Activated naive CD4-positive, alpha-beta T cell (primary cell): ENCODE results near the gene MFSD1.
A peak's percentile ranks its signal among the peaks of the same experiment; 100 is the strongest.

Experiments
- DNase-seq, 4 experiments: peaks; one replicate each; lab custom pipeline; 2025; lab: John Stamatoyannopoulos, UW

The MFSD1 gene, protein sequence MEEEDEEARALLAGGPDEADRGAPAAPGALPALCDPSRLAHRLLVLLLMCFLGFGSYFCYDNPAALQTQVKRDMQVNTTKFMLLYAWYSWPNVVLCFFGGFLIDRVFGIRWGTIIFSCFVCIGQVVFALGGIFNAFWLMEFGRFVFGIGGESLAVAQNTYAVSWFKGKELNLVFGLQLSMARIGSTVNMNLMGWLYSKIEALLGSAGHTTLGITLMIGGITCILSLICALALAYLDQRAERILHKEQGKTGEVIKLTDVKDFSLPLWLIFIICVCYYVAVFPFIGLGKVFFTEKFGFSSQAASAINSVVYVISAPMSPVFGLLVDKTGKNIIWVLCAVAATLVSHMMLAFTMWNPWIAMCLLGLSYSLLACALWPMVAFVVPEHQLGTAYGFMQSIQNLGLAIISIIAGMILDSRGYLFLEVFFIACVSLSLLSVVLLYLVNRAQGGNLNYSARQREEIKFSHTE

DNA sequence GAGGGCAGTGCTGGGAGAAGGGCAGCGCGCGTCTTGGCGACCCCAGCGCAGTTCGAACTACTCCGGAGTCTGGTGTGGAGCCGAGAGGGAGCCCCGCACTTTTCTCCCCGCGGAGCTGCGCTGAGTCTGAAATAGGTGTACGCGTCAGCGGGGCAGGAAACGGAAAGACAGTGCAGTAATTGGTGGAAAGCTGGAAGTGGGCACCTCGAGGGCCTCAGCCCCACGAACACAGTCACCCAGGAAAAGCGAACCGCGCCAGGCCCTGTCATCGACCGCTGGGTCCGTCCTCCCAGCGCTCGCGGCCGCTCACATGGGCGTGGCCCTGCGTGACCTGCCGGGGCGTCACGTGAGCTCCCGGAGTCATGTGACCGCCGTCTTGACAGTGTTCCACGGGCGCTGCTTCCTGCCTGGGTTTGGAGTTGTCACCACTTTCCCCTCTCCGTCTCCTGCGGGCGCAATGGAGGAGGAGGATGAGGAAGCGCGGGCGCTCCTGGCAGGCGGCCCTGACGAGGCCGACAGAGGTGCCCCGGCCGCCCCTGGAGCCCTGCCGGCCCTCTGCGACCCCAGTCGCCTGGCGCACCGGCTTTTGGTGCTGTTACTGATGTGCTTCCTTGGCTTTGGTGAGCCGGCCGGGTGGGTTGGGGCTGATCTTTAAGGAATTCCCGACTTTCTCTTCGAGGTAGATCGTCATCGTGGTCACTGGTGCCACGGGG lies at the start of gene MFSD1:
Gene MFSD1 (plus strand): TSS at position 359 of the 713 bp plus-strand sequence. CDS start 99 bp downstream, at position 458.
- peak; percentile 62 to 76 (median 69) for DNase-seq

DNA sequence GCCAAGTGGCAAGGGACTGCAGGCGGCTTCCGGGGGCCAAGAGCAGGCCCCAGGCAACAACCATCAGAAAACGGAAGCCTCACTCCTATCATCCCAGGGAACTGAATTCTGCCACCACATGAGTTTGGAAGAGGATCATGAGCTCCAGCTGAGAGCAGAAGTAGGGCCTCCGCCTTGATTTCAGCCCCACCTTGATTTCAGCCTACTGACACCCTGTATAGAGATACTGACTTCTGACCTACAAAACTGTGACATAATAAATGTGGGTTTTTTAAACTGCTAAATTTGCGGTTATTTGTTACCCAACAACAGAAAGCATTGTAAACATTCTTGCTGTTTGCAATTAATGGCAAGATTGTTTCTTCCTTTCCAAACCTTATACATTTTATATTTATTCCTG lies 48.0 kb upstream of the MFSD1 start:
- no peak for DNase-seq

DNA sequence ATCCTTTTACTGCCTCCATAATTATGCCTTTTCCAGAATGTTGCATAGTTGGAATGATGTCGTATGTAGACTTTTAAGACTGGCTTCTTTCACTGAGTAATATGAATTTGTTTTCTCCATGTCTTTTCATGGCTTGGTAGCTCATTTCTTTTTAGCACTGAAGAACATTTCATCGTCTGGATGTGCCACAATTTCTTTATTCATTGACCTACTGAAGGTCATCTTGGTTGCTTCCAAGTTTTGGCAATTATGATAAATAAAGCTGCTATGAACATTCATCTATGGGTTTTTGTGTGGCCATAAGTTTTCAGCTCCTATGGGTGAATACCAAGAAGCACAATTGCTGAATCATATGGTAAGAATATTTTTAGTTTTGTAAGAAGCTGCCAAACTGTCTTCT lies 46.4 kb upstream of the MFSD1 start:
- DNase-seq = no peak

DNA sequence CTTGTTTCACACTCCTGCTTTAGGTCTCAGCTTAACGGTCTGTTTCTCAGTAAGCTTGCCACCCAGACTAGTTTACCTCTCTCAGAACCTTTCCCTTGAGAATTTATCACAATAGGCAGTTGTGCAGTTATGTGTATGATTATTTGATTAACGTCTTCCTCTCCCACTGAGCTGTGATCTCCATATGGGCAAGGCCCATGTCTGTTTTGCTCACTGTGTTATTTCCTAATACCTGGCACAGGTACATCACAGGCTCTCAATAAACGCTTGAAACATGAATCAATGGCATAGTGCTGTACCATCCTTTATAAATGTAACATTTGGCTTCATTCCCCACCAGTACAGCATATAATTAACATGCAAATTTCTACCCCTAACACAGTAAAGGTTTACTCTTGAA lies 40.5 kb upstream of the MFSD1 start:
- no peak for DNase-seq

DNA sequence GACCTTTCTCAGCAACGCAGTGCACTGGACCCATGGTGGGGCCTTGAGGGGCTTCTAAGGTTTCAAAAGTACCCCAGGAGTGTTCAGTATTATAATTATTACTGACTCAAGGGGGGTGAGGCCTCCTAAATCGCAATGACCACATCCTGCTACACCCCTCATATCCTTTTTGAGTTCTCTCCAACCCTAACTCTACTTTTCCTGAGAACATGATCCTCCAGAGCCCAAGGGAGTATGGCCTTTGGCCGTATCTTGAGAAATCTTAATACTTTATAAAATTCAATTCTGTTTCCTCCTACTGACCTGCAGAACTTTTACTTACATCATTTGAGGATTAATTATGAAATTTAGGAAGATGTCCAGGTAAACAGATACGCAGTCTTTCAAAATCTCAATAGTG lies 39.2 kb upstream of the MFSD1 start:
- no peak for DNase-seq

DNA sequence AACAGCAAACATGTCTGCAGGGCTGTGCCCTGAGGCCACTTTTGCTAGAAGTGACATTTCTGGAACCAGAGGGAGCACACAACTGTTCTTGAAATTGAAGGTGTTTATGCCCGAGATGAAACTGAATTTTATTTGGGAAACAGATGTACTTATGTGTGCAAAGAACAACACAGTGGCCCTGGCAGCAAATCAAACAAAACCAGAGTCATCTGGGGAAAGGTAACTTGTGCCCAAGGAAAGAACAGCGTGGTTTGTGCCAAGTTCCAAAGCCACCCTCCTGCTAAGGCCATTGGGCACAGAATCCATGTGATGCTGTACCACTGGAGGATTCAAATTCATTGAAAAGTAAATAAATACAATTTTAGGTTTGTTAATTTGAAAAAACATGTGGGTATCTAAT lies 38.4 kb upstream of the MFSD1 start:
- DNase-seq = no peak

DNA sequence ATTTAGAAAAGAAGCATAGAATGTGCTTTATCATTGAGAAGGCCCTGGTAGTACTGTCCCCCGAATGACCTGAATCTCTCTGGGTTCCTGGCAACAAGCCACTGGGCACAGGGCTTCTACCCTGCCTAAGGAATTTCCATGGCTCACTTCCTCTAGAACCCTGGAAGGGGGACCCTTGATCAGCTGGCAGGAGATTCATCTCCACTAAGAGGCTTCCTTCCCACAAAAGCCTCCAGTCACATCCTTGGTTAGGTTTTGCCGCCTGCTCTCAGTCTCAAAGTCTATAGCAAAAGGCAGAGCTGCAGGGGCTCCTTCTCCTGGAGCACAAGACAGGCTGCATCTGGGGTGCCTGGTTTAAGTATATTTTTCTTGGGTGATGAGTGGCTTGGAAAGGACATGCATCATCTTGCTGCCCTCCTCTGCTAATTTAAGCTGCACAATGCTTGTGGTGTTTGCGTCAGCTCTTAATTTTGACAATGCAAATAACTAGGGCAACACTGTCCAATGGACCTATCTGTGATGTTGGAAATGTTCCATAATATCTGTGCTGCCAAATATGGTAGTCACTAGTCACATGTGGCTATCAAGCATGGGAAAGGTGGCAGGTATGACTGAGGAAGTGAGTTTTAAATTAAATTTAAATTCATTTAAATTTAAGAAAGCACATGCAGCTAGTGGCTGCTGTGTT lies 36.2 kb upstream of the MFSD1 start:
- DNase-seq = no peak

DNA sequence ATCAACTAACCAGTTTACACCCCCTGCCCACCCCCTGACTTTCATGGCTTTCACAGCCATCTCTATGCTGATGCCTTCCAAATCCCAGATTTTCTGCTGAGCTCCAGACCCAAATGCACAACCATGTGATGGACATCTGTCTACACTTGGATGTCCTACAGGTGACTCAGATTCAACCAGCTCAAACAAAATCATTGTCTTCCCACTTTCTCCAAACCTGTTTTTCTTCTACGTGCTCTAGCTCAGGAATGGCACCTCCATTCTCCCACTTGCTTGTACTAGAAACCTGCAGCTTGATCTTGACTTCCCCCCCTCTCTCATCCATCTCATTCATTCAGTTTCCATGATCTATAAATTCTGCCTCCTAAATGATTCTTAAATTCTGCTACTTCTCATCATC lies 35.5 kb upstream of the MFSD1 start:
- no peak for DNase-seq

DNA sequence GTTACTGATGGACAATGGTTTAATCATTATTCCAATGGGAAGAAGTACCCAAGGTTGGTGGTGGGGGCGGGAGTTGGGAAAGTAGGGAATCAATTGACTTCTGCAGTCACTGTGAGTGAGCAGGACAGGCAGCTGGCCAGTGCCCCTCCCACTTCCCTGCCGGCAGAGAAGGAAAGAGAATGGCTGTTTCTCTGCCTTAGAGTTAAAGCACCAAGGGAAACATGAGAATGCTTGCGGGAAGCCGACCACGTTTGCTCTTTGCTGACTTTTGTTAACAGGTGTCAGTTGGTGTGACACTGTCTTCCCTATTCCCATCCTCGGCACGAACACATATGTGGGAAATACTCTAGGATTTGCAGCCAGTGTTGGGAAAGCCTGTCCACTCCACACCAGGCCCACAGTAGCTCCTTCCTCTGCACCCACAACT lies 33.5 kb upstream of the MFSD1 start:
- DNase-seq = no peak

DNA sequence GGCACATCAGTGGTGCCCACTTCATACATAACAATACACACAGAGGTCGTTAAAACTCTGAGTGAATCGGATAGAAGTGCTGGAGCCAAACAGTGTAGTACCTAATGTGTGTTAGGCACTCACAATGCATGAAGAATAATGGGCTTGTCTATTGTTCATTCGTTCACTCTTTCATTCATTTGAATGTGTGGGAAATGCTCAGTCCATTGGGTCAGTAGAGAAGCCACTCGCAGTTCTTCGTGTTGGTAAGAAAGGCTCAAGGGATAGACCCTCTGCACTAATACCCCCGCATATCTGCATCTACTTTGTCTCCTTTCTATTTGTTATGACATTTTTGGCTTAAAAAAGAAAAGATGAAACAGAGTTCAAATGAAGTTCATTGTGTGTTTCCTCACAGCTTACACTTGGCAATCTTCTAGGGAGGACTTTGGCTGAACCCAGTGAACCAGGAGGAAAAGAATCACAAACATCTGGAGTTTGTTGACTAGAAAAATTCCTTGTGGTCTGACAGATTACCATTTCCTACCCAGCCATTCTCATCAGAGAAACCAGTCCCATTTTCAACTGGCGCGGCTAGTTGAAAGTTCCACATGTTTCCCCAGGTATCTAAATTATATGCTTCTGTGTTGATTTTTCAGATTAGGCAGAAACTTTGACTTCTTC lies 32.8 kb upstream of the MFSD1 start:
- no peak for DNase-seq

DNA sequence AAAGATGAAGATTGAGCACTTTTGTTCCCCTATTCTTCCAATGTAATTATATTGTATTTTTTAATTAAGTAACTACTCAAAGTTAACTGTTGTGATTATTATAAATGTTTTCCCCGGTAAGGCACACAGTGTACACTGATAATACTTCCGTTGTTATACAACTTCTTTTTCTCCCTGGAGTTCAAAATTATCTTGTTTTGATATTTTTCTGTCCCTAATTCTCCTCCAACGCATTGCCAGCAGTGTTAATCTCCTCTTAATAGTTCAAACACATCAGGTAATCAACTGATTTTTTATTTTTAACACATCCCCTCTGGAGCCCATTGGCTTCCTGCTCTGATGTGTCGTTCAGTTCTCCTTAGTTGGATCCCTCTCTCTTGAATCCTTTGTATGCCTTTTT lies 32.3 kb upstream of the MFSD1 start:
- DNase-seq = no peak

DNA sequence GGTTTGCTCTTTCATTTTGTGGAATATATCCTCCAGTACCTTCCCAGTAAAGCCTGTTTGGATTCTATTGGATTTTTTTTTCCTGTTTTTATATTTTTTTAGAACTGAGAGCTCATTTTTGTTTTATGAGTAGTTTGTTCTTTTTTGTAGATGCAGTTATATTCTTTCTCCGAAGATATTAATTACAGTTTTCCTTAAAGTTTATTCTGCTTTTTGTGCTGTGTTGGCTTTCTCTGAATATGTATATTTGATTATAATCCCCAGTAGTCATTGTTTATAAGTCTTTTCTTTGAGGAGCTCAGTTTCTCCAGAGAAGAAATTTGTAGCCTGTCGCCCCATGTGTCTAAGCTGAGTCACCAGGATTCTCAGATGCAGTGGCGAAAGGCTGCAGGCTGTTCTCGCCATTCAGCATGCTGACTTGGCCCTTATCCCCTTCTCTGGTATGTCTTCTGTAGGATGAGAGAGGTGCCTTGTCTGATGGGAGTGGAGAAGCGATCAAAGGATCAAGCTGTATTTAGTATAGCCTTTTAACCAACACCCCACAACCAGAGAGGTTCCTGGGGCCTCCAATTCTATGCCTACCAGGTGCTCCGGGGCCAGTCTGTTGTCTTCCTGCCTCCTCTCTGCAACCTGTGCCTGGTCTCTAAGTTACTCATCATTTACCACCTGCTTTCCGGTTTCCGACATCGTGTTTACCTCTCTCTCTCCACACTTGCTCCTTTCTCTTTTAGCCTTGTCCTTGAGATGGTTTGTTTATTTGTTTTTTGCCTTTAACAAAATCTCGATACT lies 31.7 kb upstream of the MFSD1 start:
- DNase-seq = no peak

DNA sequence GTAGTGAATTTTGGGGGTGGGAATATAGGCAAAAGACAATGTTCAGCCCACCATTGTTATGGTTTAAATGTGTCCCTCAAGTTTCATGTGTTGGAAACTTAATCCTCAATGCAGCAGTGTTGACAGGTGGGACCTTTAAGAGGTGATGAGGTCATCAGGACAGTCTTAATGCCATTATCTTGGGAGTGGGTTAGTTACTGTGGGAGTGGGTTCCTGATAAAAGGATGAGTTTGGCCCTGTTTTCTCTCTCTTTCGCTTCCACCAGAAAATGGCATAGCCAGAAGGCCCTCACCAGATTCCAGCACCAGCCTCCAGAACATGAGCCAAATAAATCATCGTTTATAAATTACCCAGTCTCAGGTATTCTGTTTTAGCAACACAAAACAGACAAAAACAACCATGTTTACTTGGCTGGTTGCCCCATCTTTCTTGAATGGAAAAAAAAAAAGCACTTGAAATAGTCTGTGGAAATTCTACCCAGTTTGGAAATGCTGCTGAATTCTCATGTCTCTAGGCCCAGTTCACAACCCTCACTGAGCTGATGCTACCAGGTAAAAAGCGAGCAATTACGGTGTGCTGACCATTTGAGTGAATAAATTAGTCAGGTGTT lies 31.0 kb upstream of the MFSD1 start:
- DNase-seq = no peak

DNA sequence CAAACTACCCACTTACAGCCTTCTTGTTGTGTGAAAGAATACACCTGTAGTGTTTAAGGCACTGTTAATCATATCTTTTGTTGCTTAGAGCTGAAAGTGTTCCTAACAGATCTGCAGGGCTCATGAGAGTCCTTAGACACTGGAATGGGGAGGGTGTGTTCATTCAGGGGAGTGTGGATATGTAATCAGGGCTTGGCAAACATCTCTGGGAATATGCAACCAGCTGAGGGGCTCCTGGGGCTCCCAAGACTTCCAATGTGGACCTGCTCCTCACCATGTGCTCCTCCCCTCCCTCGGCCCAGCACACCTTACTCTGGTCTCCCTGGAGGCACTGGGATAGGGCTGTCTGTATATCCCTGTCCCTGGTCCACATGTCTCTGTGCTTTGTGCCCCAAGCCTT lies 30.3 kb upstream of the MFSD1 start:
- no peak for DNase-seq

DNA sequence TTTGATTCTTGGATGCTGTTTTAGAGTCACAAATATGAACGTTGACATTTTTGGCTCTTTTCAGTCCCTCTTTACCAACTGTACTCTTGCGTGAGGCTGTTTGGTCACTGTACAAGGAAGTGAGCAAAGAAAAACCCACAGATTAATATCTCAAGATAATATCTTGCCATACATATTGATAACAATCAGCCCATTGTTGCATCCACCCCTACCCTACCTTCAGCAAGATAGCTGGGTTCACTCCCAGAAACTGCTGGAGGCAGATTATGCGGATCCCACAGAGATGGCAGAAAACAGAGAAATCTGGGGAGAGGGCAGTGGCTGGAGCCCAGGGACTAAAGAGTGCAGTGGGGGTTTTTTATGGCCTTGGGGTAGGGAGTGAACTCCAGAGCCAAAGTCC lies 29.9 kb upstream of the MFSD1 start:
- DNase-seq = no peak

DNA sequence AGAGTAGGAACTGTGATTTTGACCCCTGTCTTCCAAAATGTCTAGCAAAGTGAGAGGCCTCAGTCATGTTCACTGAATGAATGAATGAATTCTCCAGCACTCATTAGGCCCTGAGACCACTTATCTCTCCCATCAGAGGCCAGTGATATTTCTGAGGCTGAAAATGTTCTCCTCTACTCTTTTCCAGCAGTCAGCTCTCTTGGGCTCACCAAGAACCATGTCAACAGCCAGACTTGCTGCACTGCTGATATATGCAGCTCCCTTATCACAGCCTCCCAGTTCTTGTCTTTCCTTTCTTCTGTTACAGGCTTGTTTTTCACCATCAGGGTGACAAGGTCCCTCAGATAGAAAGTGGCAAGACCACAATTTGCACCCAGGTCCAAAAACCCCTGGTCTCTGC lies 28.7 kb upstream of the MFSD1 start:
- DNase-seq = no peak

DNA sequence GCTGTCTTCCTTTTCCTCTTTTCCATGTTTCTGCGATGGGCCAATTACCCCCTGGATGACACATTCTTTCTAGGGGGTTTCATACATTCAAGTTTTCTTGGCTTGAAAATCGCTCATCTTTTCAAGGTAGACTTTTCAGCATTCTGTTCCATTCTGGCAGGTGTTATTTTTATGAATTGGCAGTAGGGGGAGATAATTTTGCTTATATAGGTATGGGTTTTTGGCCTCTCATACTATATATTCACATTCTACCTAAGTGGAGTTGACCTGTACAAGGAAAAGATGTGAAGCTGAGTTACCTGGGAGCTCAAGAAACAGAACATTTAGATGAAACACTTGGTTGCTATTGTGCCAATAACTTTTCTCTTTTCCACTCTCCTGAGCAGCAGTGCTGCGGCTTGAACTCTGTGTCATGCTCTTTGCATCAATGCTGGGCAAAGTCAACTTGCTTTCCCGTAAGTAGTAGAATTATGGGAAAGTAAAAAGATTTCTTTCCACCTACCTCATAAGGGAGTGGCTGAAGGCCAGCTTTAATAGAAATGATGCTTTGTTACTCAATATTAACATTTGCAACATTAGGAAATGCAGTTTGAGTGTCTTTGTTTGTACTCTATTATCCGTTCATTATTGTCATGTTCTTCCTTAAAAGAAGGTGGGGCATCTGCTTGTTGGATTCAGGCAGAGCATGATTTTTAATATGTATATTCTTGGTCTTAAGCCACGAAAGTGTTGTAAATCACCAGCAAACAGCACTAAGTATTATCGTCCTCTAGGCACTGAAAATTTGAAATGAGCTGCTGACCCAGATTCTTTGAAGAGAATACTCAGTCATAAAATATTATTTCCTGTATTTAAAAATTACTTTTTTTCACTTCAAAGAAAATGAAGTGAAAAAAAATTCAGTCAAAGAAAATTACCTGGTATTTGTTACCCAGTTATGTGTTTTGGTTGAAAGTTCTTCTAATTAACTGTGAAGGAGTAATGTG lies 27.7 kb upstream of the MFSD1 start:
- DNase-seq = no peak

DNA sequence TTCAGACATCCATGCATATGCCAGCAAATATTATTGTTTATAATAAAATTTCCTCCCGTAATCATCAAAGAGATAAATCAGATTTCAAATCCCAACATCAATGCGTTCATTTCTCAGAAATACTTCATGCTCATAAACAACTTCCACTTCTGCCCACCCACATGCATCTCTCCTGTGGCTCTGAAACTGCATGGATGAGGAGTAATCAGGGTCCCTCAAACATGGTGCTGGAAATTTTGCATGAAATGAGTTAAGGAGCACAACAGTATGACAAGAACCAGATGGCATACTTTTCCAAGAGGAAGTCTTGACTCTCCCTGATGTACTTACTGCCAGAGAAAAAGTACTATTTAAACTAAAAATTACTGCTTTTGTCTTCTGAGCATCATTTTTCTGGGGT lies 26.9 kb upstream of the MFSD1 start:
- no peak for DNase-seq
